ENCODE measurements around the gene PFKFB4. TPM values are rescaled to one million over a fixed set of nuclear protein-coding genes. Genes with fewer than 3 reads are reported as not detected.
"Not testable (repeated sequence)": the region's sequence is repeated elsewhere in the genome, so short reads cannot be mapped to it uniquely, and the experiment has no call there.

Gene PFKFB4
- total RNA-seq, 1 donor from 2014 or later: 40.3 TPM

- Mint-ChIP-seq H3K36me3 (ENCODE audit: unreplicated experiment) (no peaks in the 10 kb centered on the region), H3K4me1 (ENCODE audit: low read depth, unreplicated experiment) (peaks cover 36% of the 10 kb centered on the region), H3K27ac (ENCODE audit: unreplicated experiment) (peak overlapping the region; percentile 75), H3K4me3 (ENCODE audit: unreplicated experiment) (peak overlapping the region; percentile 86), H3K27me3 (ENCODE audit: unreplicated experiment) (peaks cover 14% of the 10 kb centered on the region), H3K9me3 (ENCODE audit: unreplicated experiment) (peaks cover 11% of the 10 kb centered on the region)
- TF ChIP-seq, protein P1, sequence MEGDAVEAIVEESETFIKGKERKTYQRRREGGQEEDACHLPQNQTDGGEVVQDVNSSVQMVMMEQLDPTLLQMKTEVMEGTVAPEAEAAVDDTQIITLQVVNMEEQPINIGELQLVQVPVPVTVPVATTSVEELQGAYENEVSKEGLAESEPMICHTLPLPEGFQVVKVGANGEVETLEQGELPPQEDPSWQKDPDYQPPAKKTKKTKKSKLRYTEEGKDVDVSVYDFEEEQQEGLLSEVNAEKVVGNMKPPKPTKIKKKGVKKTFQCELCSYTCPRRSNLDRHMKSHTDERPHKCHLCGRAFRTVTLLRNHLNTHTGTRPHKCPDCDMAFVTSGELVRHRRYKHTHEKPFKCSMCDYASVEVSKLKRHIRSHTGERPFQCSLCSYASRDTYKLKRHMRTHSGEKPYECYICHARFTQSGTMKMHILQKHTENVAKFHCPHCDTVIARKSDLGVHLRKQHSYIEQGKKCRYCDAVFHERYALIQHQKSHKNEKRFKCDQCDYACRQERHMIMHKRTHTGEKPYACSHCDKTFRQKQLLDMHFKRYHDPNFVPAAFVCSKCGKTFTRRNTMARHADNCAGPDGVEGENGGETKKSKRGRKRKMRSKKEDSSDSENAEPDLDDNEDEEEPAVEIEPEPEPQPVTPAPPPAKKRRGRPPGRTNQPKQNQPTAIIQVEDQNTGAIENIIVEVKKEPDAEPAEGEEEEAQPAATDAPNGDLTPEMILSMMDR (IDR thresholded peaks at IDR 0.05; ENCODE audit: partially characterized antibody, unreplicated experiment): no peak
- DNase-seq: no peak
These were observed 1.2 kb downstream of the PFKFB4 start for GRCh38 chr3:48555231-48555948.

DNA sequence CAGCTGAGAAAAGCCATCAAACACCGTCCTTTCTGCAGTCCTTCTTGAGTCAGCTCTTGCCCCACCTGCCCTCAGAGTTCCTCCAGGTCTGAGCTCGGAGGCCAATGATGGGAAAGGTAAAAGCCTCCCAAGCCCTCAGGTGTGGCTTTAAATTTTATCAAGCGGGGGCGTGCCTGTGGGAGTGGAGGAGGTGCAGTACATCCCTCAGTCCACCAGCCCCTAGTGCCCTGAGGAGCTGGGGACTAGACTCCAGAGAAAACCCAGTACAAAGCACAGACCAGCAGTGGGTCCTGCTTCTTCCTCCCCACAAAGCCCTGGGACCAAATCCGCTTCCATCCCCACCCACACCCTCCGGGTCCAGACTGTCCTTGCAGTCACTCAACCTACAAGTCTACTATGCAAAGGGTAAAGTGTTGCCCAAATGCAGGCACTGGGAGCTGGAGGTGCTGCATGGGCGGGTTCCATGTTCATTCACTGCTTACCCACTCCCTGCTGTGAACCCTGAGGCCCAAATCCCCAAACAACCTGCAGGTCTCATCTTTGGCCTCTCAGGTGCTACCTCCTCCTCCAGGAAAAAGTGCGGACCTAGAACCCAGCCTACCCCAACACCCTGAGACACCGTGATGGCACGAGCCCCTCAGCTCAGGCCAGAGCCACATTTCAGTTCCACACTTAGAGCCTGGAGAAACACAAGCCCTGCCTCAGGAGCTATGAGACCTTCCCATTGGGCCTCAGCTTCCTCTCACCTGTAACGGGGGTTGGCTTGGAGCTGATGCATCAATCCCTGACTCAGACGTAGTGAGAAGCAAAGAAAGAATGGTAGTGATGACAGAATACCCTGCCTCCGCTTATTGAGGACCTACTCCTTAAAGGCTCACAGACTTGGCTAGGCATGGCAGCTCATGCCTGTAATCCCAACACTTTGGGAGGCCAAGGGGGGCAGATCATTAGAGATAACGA, 2.4 kb downstream of the PFKFB4 start:
- H3K9me3 Mint-ChIP-seq (ENCODE audit: unreplicated experiment): peaks cover 7% of the 10 kb centered on the region
- no peak for DNase-seq
- H3K4me3 Mint-ChIP-seq (ENCODE audit: unreplicated experiment): no peak overlapping the region
- no peak overlapping the region for H3K27ac Mint-ChIP-seq (ENCODE audit: unreplicated experiment)
- no peaks in the 10 kb centered on the region for H3K36me3 Mint-ChIP-seq (ENCODE audit: unreplicated experiment)
- TF ChIP-seq, protein P1 (IDR thresholded peaks at IDR 0.05; ENCODE audit: partially characterized antibody, unreplicated experiment): no peak
- peaks cover 26% of the 10 kb centered on the region for H3K4me1 Mint-ChIP-seq (ENCODE audit: low read depth, unreplicated experiment)
- peaks cover 9% of the 10 kb centered on the region for H3K27me3 Mint-ChIP-seq (ENCODE audit: unreplicated experiment)

DNA sequence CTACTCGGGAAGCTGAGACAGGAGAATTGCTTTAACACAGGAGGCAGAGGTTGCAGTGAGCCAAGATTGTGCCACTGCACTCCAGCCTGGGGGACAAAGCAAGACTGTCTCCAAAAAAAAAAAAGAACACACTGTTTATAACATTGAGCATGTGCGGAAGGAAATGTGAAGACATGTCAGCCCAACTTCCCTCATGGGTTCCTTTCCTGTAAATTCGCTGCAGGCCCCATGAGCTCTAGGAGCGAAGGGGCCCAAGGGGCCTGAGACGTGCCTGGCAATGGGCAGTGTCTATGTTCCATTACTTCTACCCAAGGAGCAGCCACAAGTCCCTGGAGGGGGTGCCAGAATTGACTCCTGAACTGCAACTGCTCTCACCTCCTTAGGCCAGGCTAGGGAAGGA, 3.2 kb downstream of the PFKFB4 start:
- peaks cover 6% of the 10 kb centered on the region for H3K27me3 Mint-ChIP-seq (ENCODE audit: unreplicated experiment)
- H3K27ac Mint-ChIP-seq (ENCODE audit: unreplicated experiment): no peak overlapping the region
- DNase-seq: no peak
- H3K36me3 Mint-ChIP-seq (ENCODE audit: unreplicated experiment): no peaks in the 10 kb centered on the region
- H3K9me3 Mint-ChIP-seq (ENCODE audit: unreplicated experiment): peaks cover 8% of the 10 kb centered on the region
- H3K4me3 Mint-ChIP-seq (ENCODE audit: unreplicated experiment): no peak overlapping the region
- peaks cover 23% of the 10 kb centered on the region for H3K4me1 Mint-ChIP-seq (ENCODE audit: low read depth, unreplicated experiment)
- TF ChIP-seq, protein P1 (IDR thresholded peaks at IDR 0.05; ENCODE audit: partially characterized antibody, unreplicated experiment): no peak

- H3K27me3 Mint-ChIP-seq (ENCODE audit: unreplicated experiment): peaks cover 5% of the 10 kb centered on the region
- H3K9me3 Mint-ChIP-seq (ENCODE audit: unreplicated experiment): peaks cover 8% of the 10 kb centered on the region
- H3K27ac Mint-ChIP-seq (ENCODE audit: unreplicated experiment): no peak overlapping the region
- TF ChIP-seq, protein P1 (IDR thresholded peaks at IDR 0.05; ENCODE audit: partially characterized antibody, unreplicated experiment): no peak
- no peaks in the 10 kb centered on the region for H3K36me3 Mint-ChIP-seq (ENCODE audit: unreplicated experiment)
- DNase-seq: no peak
- H3K4me1 Mint-ChIP-seq (ENCODE audit: low read depth, unreplicated experiment): peaks cover 20% of the 10 kb centered on the region
- H3K4me3 Mint-ChIP-seq (ENCODE audit: unreplicated experiment): no peak overlapping the region
These were observed 4.3 kb downstream of the PFKFB4 start for GRCh38 chr3:48552111-48552951.

DNA sequence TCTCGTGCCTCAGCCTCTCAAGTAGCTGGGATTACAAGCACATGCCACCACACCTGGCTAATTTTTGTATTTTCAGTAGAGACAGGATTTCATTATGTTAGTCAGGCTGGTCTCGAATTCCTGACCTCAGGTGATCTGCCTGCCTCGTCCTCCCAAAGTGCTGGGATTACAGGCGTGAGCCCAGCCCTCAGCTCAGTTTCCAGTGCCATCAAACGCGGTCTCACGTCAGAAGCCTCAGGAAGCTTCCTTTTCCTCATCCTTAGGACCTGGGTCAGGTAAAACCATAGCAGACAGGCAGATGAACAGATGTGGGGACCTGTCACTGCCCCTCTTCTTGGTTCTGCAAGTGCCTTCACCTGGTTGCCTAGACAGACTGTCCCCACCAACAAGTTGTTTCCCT, 5.0 kb downstream of the PFKFB4 start:
- not testable (repeated sequence) for H3K9me3 Mint-ChIP-seq (ENCODE audit: unreplicated experiment); H3K4me3 Mint-ChIP-seq (ENCODE audit: unreplicated experiment); H3K27me3 Mint-ChIP-seq (ENCODE audit: unreplicated experiment); DNase-seq; H3K27ac Mint-ChIP-seq (ENCODE audit: unreplicated experiment); H3K36me3 Mint-ChIP-seq (ENCODE audit: unreplicated experiment)
- H3K4me1 Mint-ChIP-seq (ENCODE audit: low read depth, unreplicated experiment): peaks cover 20% of the 10 kb centered on the region
